ENCODE measurements around the gene RABAC1. TPM values are rescaled to one million over a fixed set of nuclear protein-coding genes. Genes with fewer than 3 reads are reported as not detected.

The RABAC1 gene
- total RNA-seq, 1 donor: 117 TPM

DNA sequence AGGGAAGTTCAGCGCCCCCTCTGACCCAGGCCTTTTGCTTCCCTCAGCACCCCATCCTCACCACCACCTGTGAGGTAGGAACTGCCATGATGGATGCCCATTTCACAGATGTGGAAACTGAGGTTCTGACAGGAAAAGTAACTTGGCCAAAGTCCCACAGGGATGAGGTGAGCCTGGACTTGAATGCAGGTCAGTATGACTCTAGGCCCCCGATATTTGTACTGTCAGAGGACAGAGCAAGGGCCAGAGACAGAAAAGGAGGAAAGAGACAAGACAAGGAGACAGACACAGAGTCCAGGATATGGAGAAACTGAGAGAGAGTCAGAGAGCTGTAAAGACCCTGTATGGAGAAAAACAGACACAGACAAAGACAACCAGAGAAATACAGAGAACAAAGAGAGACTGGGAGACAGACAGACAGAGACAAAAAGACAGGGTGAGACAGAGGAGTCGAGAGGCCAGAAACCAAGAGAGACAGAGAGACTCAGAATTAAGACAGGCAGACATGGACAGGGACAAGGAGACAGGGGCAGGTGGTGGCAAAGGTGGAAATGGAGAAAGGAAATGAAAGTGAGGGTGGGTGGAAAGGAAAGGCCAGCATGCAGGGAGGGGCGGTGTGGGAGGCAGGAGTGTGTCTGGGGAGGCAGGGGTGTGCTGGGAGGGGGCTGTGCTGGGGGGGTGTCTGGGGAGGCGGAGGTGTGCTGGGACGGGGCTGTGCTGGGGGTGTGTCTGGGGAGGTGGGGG lies 35.9 kb downstream of the RABAC1 start:
- TF ChIP-seq, protein P1, sequence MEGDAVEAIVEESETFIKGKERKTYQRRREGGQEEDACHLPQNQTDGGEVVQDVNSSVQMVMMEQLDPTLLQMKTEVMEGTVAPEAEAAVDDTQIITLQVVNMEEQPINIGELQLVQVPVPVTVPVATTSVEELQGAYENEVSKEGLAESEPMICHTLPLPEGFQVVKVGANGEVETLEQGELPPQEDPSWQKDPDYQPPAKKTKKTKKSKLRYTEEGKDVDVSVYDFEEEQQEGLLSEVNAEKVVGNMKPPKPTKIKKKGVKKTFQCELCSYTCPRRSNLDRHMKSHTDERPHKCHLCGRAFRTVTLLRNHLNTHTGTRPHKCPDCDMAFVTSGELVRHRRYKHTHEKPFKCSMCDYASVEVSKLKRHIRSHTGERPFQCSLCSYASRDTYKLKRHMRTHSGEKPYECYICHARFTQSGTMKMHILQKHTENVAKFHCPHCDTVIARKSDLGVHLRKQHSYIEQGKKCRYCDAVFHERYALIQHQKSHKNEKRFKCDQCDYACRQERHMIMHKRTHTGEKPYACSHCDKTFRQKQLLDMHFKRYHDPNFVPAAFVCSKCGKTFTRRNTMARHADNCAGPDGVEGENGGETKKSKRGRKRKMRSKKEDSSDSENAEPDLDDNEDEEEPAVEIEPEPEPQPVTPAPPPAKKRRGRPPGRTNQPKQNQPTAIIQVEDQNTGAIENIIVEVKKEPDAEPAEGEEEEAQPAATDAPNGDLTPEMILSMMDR (IDR thresholded peaks at IDR 0.05; ENCODE audit: extremely low read depth, low read depth, low read length): no peak

DNA sequence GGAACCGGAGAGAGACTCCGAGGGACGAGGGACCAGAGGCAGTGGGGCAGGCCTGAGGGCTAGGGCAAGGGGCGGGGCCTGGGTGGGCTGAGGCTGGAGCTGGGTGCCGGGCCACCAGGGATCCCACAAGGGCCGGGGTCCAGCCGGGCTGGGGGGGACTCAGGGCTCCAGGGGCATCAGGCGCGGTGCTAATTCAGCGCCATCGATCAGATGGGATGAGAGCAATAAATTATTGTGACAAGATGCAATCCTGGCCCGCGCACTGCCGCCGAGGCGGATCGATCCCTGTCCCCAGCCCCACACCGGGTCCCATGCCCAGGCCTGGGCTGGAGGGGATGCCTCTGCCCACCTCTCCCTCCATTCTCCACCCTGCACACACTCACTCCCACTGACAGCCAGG lies 36.5 kb downstream of the RABAC1 start:
- TF ChIP-seq, protein P1 (IDR thresholded peaks at IDR 0.05; ENCODE audit: extremely low read depth, low read depth, low read length): no peak
- no peak overlapping the region for H3K4me3 ChIP-seq (ENCODE audit: insufficient read depth, low read length)
- peaks cover 27% of the 10 kb centered on the region for H3K27me3 ChIP-seq (ENCODE audit: insufficient read depth, low read length)
- no peak for DNase-seq (ENCODE audit: insufficient read length, low spot score, missing footprints)
- no peaks in the 10 kb centered on the region for H3K4me1 ChIP-seq (ENCODE audit: insufficient read depth, low read length)
- H3K4me2 ChIP-seq (ENCODE audit: insufficient read depth, low read length): no peak overlapping the region
- H3K79me2 ChIP-seq (ENCODE audit: insufficient read depth, low read length): no peaks in the 10 kb centered on the region
- H3K9me3 ChIP-seq (ENCODE audit: low read depth, low read length): no peaks in the 10 kb centered on the region
- H2AFZ ChIP-seq (ENCODE audit: low read length): no peak overlapping the region
- H3K27ac ChIP-seq (ENCODE audit: low read depth, low read length): no peak overlapping the region
- no peaks in the 10 kb centered on the region for H3K36me3 ChIP-seq (ENCODE audit: insufficient read depth, low read length)
- no peaks in the 10 kb centered on the region for H4K20me1 ChIP-seq (ENCODE audit: insufficient read depth, low read length)

More for the DNA sequence above, 35.9 kb downstream of the RABAC1 start:
- Histone ChIP-seq H3K27me3 (ENCODE audit: insufficient read depth, low read length) (peaks cover 28% of the 10 kb centered on the region), H3K4me3 (ENCODE audit: insufficient read depth, low read length) (no peak overlapping the region), H2AFZ (ENCODE audit: low read length) (no peak overlapping the region), H3K4me1 (ENCODE audit: insufficient read depth, low read length) (peaks cover 2% of the 10 kb centered on the region), H4K20me1 (ENCODE audit: insufficient read depth, low read length) (no peaks in the 10 kb centered on the region), H3K36me3 (ENCODE audit: insufficient read depth, low read length) (no peaks in the 10 kb centered on the region), H3K9me3 (ENCODE audit: low read depth, low read length) (no peaks in the 10 kb centered on the region), H3K4me2 (ENCODE audit: insufficient read depth, low read length) (no peak overlapping the region), H3K79me2 (ENCODE audit: insufficient read depth, low read length) (no peaks in the 10 kb centered on the region), H3K27ac (ENCODE audit: low read depth, low read length) (no peak overlapping the region)
- no peak for DNase-seq (ENCODE audit: insufficient read length, low spot score, missing footprints)

DNA sequence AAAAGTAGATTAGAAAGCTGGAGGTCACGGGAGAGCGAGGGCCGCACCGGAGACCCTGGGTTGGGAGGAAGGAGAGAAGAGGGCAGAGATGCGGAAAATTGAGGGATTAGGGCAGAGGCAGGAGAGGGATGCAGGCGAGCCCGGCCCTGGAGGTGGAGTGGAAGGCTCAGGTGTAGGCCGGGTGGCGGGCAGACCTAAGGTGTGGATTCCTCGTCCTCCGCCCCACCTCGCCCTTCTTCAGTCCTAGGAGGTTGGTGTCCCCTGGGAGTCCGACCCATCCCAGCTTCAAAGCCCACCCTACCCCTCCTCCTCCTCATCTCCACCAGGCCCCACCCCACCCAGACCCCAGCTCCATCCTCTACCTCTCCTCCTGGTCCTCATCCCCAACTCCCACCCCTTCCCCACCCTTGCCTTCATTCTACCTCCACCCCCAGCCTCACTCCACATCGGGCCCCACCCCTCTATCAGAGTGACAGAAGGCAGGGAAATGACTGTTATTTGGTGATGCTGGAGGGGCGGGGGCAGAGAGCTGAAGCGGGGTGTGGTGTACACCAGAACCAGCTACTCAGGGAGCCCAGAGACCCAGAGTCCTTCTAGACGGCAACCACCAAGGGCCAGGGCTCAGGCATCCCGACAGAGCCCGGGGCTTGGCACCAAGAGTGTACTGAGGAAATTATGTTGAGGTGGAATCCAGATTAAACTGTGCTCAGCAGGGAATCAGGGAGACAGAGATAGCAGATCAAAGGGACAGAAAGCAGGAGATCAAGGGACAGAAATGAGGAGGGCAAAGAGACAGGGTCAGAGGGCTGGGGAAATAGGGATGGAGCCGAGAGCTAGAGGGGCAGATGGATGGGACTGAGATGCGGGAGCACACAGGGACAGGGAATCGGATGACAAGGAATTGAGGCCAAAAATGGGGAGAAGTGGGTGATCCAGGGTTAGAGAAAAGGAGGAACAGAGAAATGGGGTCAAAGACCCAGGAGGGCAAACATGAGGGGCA lies 37.2 kb downstream of the RABAC1 start:
- H3K4me2 ChIP-seq (ENCODE audit: insufficient read depth, low read length): no peak overlapping the region
- H3K4me3 ChIP-seq (ENCODE audit: insufficient read depth, low read length): no peak overlapping the region
- no peaks in the 10 kb centered on the region for H3K9me3 ChIP-seq (ENCODE audit: low read depth, low read length)
- H3K4me1 ChIP-seq (ENCODE audit: insufficient read depth, low read length): no peaks in the 10 kb centered on the region
- TF ChIP-seq, protein P1 (IDR thresholded peaks at IDR 0.05; ENCODE audit: extremely low read depth, low read depth, low read length): no peak
- no peak for DNase-seq (ENCODE audit: insufficient read length, low spot score, missing footprints)
- H3K27ac ChIP-seq (ENCODE audit: low read depth, low read length): no peak overlapping the region
- H2AFZ ChIP-seq (ENCODE audit: low read length): no peak overlapping the region
- H3K27me3 ChIP-seq (ENCODE audit: insufficient read depth, low read length): peaks cover 25% of the 10 kb centered on the region
- H3K36me3 ChIP-seq (ENCODE audit: insufficient read depth, low read length): no peaks in the 10 kb centered on the region
- H3K79me2 ChIP-seq (ENCODE audit: insufficient read depth, low read length): no peaks in the 10 kb centered on the region
- no peaks in the 10 kb centered on the region for H4K20me1 ChIP-seq (ENCODE audit: insufficient read depth, low read length)

All from osteoblast (primary cell).